CD4-positive, alpha-beta T cell (primary cell): ENCODE results near the gene TCF3. TPM values are rescaled to one million over a fixed set of nuclear protein-coding genes. Genes with fewer than 3 reads are reported as not detected.

Experiments
- ATAC-seq: fragments of 200-7000 bp; cut with Tn5 transposase; one replicate; pipeline ENCODE4 v1.10.0; 2022; ENCODE audit warnings: mild to moderate bottlenecking; ENCODE audit not compliant: poor library complexity
- CTCF ChIA-PET: fragments of 350-600 bp; sonication (Branson Sonifier 250); formaldehyde crosslinking; loops from one replicate; lab custom pipeline; 2021; ENCODE audit warnings: antibody characterized with exemption, inconsistent platforms; lab: Charles Lee
- POLR2A ChIA-PET: fragments of 350-600 bp; sonication (Branson Sonifier 250); formaldehyde crosslinking; loops from one replicate; lab custom pipeline; 2021; ENCODE audit warnings: antibody characterized with exemption, inconsistent platforms; lab: Charles Lee
- DNase-seq, 14 experiments: peaks; one replicate each; pipeline ENCODE4 v3.0.0-alpha.2; 2013 to 2020; ENCODE audit warnings: mixed read lengths in 2 of 14
- H3K27ac ChIP-seq, 2 donors: one replicate each; pipeline versions ENCODE4 v1.5.1 to v1.7.0; 2013; ENCODE audit warnings: low read length in 2 of 2, low read depth in 1 of 2, mild to moderate bottlenecking in 1 of 2
- H3K27me3 ChIP-seq, 2 experiments: 1 replicate in 1 of 2; 2 replicates in 1 of 2; pipeline versions ENCODE4 v1.6.1 to v1.7.0; 2013; ENCODE audit warnings: low read length in 2 of 2, control low read depth in 1 of 2, mild to moderate bottlenecking in 1 of 2, moderate library complexity in 1 of 2; ENCODE audit not compliant: insufficient read depth in 2 of 2, control insufficient read depth in 1 of 2
- H3K36me3 ChIP-seq: one replicate; pipeline ENCODE4 v1.6.1; 2013; ENCODE audit warnings: low read length, control low read depth; ENCODE audit not compliant: insufficient read depth
- H3K4me1 ChIP-seq: one replicate; pipeline ENCODE4 v1.6.1; 2013; ENCODE audit warnings: low read length, control low read depth; ENCODE audit not compliant: insufficient read depth
- H3K4me3 ChIP-seq: one replicate; pipeline ENCODE4 v1.5.1; 2013; ENCODE audit warnings: mild to moderate bottlenecking, low read length, moderate library complexity
- H3K9me3 ChIP-seq, 2 experiments: 1 replicate in 1 of 2; 2 replicates in 1 of 2; pipeline versions ENCODE4 v1.6.1 to v1.7.0; 2013; ENCODE audit warnings: low read length in 2 of 2, mild to moderate bottlenecking in 2 of 2, control low read depth in 1 of 2, moderate library complexity in 1 of 2; ENCODE audit not compliant: control insufficient read depth in 1 of 2, insufficient read depth in 1 of 2
- H3K27ac Mint-ChIP-seq: one replicate; pipeline ENCODE4 v1.8.0; 2020; ENCODE audit warnings: mixed read lengths
- H3K27me3 Mint-ChIP-seq: one replicate; pipeline ENCODE4 v1.8.0; 2021; ENCODE audit warnings: mixed read lengths
- H3K36me3 Mint-ChIP-seq: one replicate; pipeline ENCODE4 v1.8.0; 2021; ENCODE audit warnings: low read depth, mixed read lengths
- H3K4me1 Mint-ChIP-seq: one replicate; pipeline ENCODE4 v1.8.0; 2021; ENCODE audit warnings: low read depth, mixed read lengths
- H3K4me3 Mint-ChIP-seq: one replicate; pipeline ENCODE4 v1.8.0; 2020; ENCODE audit warnings: mild to moderate bottlenecking, mixed read lengths
- H3K9me3 Mint-ChIP-seq: one replicate; pipeline ENCODE4 v1.8.0; 2020; ENCODE audit warnings: mixed read lengths
- intact Hi-C, 2 experiments: fragments of 100-400 bp; cut with DNase I in 1 of 2; cut with micrococcal nuclease in 1 of 2; formaldehyde crosslinking; loops; one replicate each; pipeline versions ENCODE4 v1.15.1 to v1.9.0; 2023 to 2025; cut with DNase I, micrococcal nuclease
- total RNA-seq, 174 experiments: library from RNA in 2 of 174; stranded (reverse) in 2 of 174; gene quantifications; one replicate each; pipeline ENCODE4 v1.2.3 and lab custom pipeline; 2021 to 2026
- TF ChIP-seq, protein P1 (sequence below): fragments of 200-600 bp; IDR thresholded peaks from one replicate; pipeline ENCODE4 v1.8.0; 2022; ENCODE audit warnings: antibody characterized with exemption, mild to moderate bottlenecking

Gene TCF3
- total RNA-seq, 2 experiments from 2014 or later, result 51.2 to 52.2 TPM

- no peak overlapping the region for H3K27ac Mint-ChIP-seq
- intact Hi-C loops, result no loop called here
- Histone ChIP-seq H3K4me3 (no peak overlapping the region), H3K4me1 (peaks cover 43% of the 10 kb centered on the region), H3K9me3 (no peaks in the 10 kb centered on the region), H3K36me3 (peaks cover 42% of the 10 kb centered on the region), H3K27ac (no peak overlapping the region), H3K27me3 (no peaks in the 10 kb centered on the region)
- no peaks in the 10 kb centered on the region for H3K27me3 Mint-ChIP-seq
- peaks cover 61% of the 10 kb centered on the region for H3K36me3 Mint-ChIP-seq
- H3K9me3 Mint-ChIP-seq, result no peaks in the 10 kb centered on the region
- DNase-seq (no peak), ATAC-seq (no peak)
- POLR2A ChIA-PET, result interaction anchor here (1.2 kb wide), 1 partner anchor 20 kb away, joined by 3 read pairs; no protein-coding TSS in a partner anchor
- TF ChIP-seq, protein P1, sequence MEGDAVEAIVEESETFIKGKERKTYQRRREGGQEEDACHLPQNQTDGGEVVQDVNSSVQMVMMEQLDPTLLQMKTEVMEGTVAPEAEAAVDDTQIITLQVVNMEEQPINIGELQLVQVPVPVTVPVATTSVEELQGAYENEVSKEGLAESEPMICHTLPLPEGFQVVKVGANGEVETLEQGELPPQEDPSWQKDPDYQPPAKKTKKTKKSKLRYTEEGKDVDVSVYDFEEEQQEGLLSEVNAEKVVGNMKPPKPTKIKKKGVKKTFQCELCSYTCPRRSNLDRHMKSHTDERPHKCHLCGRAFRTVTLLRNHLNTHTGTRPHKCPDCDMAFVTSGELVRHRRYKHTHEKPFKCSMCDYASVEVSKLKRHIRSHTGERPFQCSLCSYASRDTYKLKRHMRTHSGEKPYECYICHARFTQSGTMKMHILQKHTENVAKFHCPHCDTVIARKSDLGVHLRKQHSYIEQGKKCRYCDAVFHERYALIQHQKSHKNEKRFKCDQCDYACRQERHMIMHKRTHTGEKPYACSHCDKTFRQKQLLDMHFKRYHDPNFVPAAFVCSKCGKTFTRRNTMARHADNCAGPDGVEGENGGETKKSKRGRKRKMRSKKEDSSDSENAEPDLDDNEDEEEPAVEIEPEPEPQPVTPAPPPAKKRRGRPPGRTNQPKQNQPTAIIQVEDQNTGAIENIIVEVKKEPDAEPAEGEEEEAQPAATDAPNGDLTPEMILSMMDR, result no peak
- CTCF ChIA-PET, result no interaction called here
- H3K4me3 Mint-ChIP-seq, result no peak overlapping the region
- H3K4me1 Mint-ChIP-seq, result peaks cover 31% of the 10 kb centered on the region
These were observed 39.3 kb downstream of the TCF3 start for GRCh38 chr19:1613146-1613545.

GRCh38 chr19:1612114-1613086, 40.0 kb downstream of the TCF3 start:
- ATAC-seq (no peak), DNase-seq (no peak)
- H3K4me1 ChIP-seq, result peaks cover 36% of the 10 kb centered on the region
- H3K36me3 ChIP-seq, result peaks cover 42% of the 10 kb centered on the region
- Mint-ChIP-seq H3K27me3 (no peaks in the 10 kb centered on the region), H3K36me3 (peaks cover 56% of the 10 kb centered on the region), H3K4me1 (peaks cover 28% of the 10 kb centered on the region), H3K27ac (no peak overlapping the region), H3K9me3 (no peaks in the 10 kb centered on the region), H3K4me3 (no peak overlapping the region)
- H3K27me3 ChIP-seq, result no peaks in the 10 kb centered on the region
- CTCF ChIA-PET, result no interaction called here
- H3K4me3 ChIP-seq, result no peak overlapping the region
- TF ChIP-seq, protein P1, result no peak
- H3K9me3 ChIP-seq, result no peaks in the 10 kb centered on the region
- intact Hi-C loops, result no loop called here
- POLR2A ChIA-PET, result no interaction called here
- no peak overlapping the region for H3K27ac ChIP-seq

DNA sequence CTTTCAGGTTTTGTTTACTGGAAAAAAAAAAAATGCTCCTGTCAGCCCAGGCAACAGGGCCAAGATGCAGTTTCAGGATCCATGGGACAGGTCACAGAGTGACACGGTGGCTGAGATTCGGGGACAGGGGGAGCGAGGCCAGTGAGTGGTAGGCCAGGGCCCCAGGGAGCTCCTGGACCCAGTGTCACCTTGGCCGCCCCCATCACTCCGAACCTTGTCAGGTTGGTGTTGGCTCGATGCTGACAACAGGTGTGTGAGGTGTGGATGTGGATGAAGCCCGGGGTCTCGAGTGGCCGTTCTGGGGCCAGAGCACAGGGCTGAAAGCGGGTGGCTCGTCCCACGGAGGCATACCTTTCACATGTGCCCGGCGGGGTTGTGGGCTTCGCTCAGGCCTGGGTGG, 41.1 kb downstream of the TCF3 start:
- POLR2A ChIA-PET, result interaction anchor here (1.1 kb wide), 1 partner anchor 336 kb away, joined by 3 read pairs; the partner anchor contains the start of gene FAM174C
- peaks cover 42% of the 10 kb centered on the region for H3K36me3 ChIP-seq
- Mint-ChIP-seq H3K9me3 (no peaks in the 10 kb centered on the region), H3K4me1 (peaks cover 18% of the 10 kb centered on the region), H3K36me3 (peaks cover 48% of the 10 kb centered on the region), H3K27me3 (no peaks in the 10 kb centered on the region), H3K27ac (no peak overlapping the region), H3K4me3 (no peak overlapping the region)
- no peaks in the 10 kb centered on the region for H3K9me3 ChIP-seq
- H3K4me3 ChIP-seq, result no peak overlapping the region
- DNase-seq (no peak), ATAC-seq (no peak)
- no peak overlapping the region for H3K27ac ChIP-seq
- H3K27me3 ChIP-seq, result no peaks in the 10 kb centered on the region
- TF ChIP-seq, protein P1, result no peak
- CTCF ChIA-PET, result no interaction called here
- intact Hi-C loops, result no loop called here
- H3K4me1 ChIP-seq, result peaks cover 38% of the 10 kb centered on the region
